Psoas muscle (tissue), 8 donors: ENCODE measurements around the gene MET. TPM values are rescaled to one million over a fixed set of nuclear protein-coding genes. Genes with fewer than 3 reads are reported as not detected.

Source experiments
- ATAC-seq, 4 donors: fragments of 200-7000 bp; cut with Tn5 transposase; one replicate each; pipeline ENCODE4 v1.9.1; 2020; ENCODE audit warnings: moderate library complexity in 3 of 4, mild to moderate bottlenecking in 2 of 4
- DNase-seq, 2 donors: peaks; one replicate each; pipeline ENCODE4 v3.0.0-alpha.2; 2020
- H3K27ac ChIP-seq: fragments of 200-600 bp; one replicate; pipeline ENCODE4 v1.8.0; 2022
- H3K27me3 ChIP-seq, 3 donors: fragments of 200-600 bp in 1 of 3; one replicate each; pipeline versions ENCODE4 v1.6.1 to v1.8.0; 2013 to 2022; ENCODE audit warnings: low read length in 2 of 3, mild to moderate bottlenecking in 2 of 3, moderate library complexity in 1 of 3; ENCODE audit not compliant: insufficient read depth in 3 of 3
- H3K36me3 ChIP-seq, 2 donors: fragments of 200-600 bp in 1 of 2; one replicate each; pipeline versions ENCODE4 v1.6.1 to v1.8.0; 2013 to 2022; ENCODE audit warnings: low read depth in 1 of 2, mild to moderate bottlenecking in 1 of 2, moderate library complexity in 1 of 2; ENCODE audit not compliant: insufficient read depth in 1 of 2
- H3K4me1 ChIP-seq: fragments of 200-600 bp; one replicate; pipeline ENCODE4 v1.8.0; 2022
- H3K4me3 ChIP-seq: fragments of 200-600 bp; one replicate; pipeline ENCODE4 v1.8.0; 2022; ENCODE audit warnings: mild to moderate bottlenecking
- H3K9me3 ChIP-seq: fragments of 200-600 bp; one replicate; pipeline ENCODE4 v1.8.0; 2022
- WGBS, 3 donors: extraction: QIAGEN DNeasy Blood & Tissue Kit; methylation state at CpG; one replicate each; pipeline versions ENCODE4 v1.1.6 to v1.1.7; 2013; 5-methylcytosine and 5-hydroxymethylcytosine counted together
- intact Hi-C, 2 donors: fragments of 100-400 bp; cut with DNase I; formaldehyde crosslinking; loops; one replicate each; pipeline versions ENCODE4 v1.11.0 to v1.14.2; 2022
- polyA plus RNA-seq, 3 donors: library from polyadenylated mRNA; stranded (reverse); fragments of 200-250 nt; gene quantifications; one replicate each; pipeline ENCODE4 v1.2.3, GENCODE V29; 2013
- total RNA-seq, 4 donors: library from RNA; stranded (reverse); fragmentation: NEBNext Ultra II Directional in 2 of 4; extraction: Animal tissue kit (Norgen Biotek cat#: 25700) in 2 of 4; gene quantifications; one replicate each; pipeline versions ENCODE4 v1.2.1 to v1.2.4, GENCODE V29; 2021 to 2023
- TF ChIP-seq, protein P1 (sequence below): fragments of 200-600 bp; IDR thresholded peaks from one replicate; pipeline ENCODE4 v1.8.0; 2022; ENCODE audit warnings: antibody characterized with exemption
- donor health status: healthy with polysubstance abuse.
- donor health status: DM: no; HTN: no; CAD: no; lungs with moderate emphysema.
- donor health status: Bipolar disorder and iron deficiency.
- donor health status: healthy.
- donor health status: DM: yes; HTN: yes; CAD: no.
- donor health status: DM: no; HTN: no; CAD: no.
- donor health status: DM: no; HTN: no; CAD: no.
- donor health status: DM: yes; HTN: yes; CAD: no.

MET gene
- total and polyA plus RNA-seq, 7 donors, result 5.9 to 84.1 (median 23.2) TPM

DNA sequence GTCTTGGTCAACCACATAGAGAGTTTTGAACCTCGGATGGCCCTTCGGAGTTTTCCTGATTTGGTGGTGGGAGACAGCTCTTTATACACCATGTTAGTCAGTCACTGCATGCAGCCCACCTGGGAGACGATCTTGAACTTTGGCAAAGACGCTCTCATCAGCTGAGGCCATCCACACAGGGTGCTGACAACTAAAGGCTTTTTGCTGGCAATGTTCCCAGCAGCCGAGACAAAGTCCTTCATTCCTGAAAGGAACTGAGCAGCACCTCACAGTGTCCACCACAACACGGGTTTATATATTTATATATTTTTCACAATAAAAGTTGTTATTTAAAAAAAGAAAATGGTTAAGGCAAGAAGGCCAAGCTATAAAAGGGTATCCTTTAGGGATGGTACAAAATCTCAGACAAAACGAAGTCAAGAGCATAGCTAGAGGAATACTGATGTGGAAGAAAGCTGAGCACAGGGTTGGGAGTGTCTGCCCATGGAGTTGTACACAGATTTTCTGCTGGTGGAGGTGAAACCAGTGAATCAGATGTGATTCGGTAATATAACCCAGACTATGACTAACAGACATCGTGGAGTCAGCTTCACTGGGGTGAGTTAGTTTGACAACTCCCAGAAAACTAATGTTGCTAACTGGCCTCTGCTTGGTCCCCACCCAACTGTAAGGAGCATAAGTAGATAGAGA is 163.0 kb downstream of the MET start:
- TF ChIP-seq, protein P1, sequence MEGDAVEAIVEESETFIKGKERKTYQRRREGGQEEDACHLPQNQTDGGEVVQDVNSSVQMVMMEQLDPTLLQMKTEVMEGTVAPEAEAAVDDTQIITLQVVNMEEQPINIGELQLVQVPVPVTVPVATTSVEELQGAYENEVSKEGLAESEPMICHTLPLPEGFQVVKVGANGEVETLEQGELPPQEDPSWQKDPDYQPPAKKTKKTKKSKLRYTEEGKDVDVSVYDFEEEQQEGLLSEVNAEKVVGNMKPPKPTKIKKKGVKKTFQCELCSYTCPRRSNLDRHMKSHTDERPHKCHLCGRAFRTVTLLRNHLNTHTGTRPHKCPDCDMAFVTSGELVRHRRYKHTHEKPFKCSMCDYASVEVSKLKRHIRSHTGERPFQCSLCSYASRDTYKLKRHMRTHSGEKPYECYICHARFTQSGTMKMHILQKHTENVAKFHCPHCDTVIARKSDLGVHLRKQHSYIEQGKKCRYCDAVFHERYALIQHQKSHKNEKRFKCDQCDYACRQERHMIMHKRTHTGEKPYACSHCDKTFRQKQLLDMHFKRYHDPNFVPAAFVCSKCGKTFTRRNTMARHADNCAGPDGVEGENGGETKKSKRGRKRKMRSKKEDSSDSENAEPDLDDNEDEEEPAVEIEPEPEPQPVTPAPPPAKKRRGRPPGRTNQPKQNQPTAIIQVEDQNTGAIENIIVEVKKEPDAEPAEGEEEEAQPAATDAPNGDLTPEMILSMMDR, result no peak
- WGBS, 3 donors, result 55 to 57% (median 56%) methylated on average over 9 of the region's 9 CpGs
- H3K9me3 ChIP-seq, result no peaks in the 10 kb centered on the region
- intact Hi-C loops, result no loop called here
- no peak for DNase-seq
- no peaks in the 10 kb centered on the region for H3K27me3 ChIP-seq
- no peaks in the 10 kb centered on the region for H3K36me3 ChIP-seq
- H3K27ac ChIP-seq, result no peak overlapping the region
- peak in 1 of 4 donors; percentile 75 for ATAC-seq
- no peaks in the 10 kb centered on the region for H3K4me1 ChIP-seq
- H3K4me3 ChIP-seq, result no peak overlapping the region

DNA sequence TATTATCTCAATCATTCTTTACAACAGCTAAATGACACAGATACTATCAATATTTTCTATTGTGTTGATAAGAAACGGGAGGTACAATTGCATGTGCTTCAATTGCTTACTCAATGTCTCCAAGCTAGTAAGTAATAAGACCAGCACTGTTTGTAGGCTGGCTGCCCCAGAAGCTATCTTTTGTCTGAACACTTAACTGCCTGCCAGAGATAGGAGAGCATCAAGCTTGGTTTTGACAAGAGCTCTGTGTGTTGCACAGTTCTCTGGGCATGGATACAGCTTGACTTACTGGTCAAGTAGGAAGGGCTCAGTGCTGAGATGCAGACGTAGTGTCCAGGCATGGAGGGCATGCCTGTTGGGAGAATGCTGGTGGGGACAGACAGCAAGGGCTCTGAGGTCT is 164.1 kb downstream of the MET start:
- TF ChIP-seq, protein P1, result no peak
- Histone ChIP-seq H3K9me3 (no peaks in the 10 kb centered on the region), H3K4me3 (no peak overlapping the region), H3K27me3 (no peaks in the 10 kb centered on the region), H3K36me3 (no peaks in the 10 kb centered on the region), H3K27ac (no peak overlapping the region), H3K4me1 (no peaks in the 10 kb centered on the region)
- ATAC-seq (no peak), DNase-seq (no peak)
- intact Hi-C loops, result no loop called here
- WGBS, 3 donors, result 88 to 98% (median 94%) methylated on average over 2 of the region's 2 CpGs

DNA sequence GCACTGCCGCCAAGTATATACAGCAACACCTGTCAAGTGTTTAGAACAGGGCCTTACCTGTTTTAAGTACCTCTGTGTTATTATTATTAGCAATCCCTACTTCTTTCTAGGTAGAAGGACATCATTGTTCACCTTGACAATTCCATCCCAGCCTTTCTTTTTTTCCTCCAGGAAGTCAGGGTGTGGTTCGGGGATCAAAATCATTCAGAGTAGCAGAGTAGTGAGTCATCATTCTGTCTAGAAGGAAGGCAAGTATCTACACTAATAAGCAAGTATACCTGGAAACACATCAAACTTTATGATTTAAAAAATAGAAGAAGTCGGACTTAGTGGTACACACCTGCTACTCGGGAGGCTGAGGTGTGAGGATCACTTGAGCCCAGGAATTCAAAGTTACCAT is 164.9 kb downstream of the MET start:
- H3K36me3 ChIP-seq, result no peaks in the 10 kb centered on the region
- DNase-seq, result no peak
- no peaks in the 10 kb centered on the region for H3K4me1 ChIP-seq
- no peaks in the 10 kb centered on the region for H3K9me3 ChIP-seq
- WGBS, 3 donors, result 94 to 98% (median 98%) methylated on average over 4 of the region's 4 CpGs
- H3K4me3 ChIP-seq, result no peak overlapping the region
- no peak for ATAC-seq
- H3K27me3 ChIP-seq, result no peaks in the 10 kb centered on the region
- intact Hi-C loops, result no loop called here
- no peak overlapping the region for H3K27ac ChIP-seq
- TF ChIP-seq, protein P1, result no peak

DNA sequence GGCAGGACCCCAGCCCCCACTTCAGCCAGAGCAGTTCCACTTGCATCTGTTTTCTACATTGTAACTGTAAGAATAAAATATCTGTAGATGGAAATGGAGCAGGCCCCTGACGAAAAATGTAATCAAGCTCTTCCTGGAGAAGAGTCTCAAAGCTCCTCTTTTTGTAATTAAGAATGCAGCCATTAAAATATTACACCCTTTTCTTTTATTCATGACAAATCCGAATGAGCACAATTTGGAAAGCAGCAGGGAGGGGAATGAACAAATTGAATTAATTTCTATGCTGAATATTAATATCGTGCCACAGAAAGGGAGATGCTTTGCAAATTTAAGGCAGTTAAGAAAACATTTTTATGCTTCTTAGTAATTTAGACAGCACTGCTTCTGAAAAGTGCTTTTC is 165.6 kb downstream of the MET start:
- H3K27ac ChIP-seq, result no peak overlapping the region
- H3K4me1 ChIP-seq, result no peaks in the 10 kb centered on the region
- H3K27me3 ChIP-seq, result no peaks in the 10 kb centered on the region
- no peaks in the 10 kb centered on the region for H3K36me3 ChIP-seq
- no peak overlapping the region for H3K4me3 ChIP-seq
- no peaks in the 10 kb centered on the region for H3K9me3 ChIP-seq
- DNase-seq (no peak), ATAC-seq (no peak)
- TF ChIP-seq, protein P1, result no peak
- WGBS, 3 donors, result 76 to 89% (median 81%) methylated on average over 3 of the region's 3 CpGs
- intact Hi-C loops, result no loop called here

DNA sequence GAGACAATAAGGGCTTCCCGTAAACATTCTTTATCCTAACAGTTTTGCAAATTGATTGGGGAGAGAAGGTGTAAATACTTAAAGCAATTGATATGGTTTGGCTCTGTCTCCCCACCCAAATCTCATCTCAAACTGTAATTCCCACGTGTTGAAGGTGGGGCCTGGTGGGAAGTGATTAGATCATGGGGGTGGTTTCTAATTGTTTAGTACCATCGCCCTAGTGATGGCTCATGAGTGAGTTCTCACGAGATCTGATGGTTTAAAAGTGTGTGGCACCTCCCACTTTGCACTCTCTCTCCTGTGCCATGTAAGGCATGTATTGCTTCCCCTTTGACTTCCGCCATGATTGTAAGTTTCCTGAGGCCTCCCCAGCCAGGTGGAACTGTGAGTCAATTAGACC is 168.3 kb downstream of the MET start:
- H3K4me3 ChIP-seq, result no peak overlapping the region
- ATAC-seq (no peak), DNase-seq (no peak)
- H3K36me3 ChIP-seq, result no peaks in the 10 kb centered on the region
- H3K27ac ChIP-seq, result no peak overlapping the region
- 53 to 79% (median 71%) methylated on average over 5 of the region's 5 CpGs for WGBS, 3 donors
- intact Hi-C loops, result no loop called here
- TF ChIP-seq, protein P1, result no peak
- H3K4me1 ChIP-seq, result no peaks in the 10 kb centered on the region
- no peaks in the 10 kb centered on the region for H3K27me3 ChIP-seq
- no peaks in the 10 kb centered on the region for H3K9me3 ChIP-seq
